Measurements from ENCODE around the gene EMD.
"Not testable (repeated sequence)": the region's sequence is repeated elsewhere in the genome, so short reads cannot be mapped to it uniquely, and the experiment has no call there.

EMD gene

DNA sequence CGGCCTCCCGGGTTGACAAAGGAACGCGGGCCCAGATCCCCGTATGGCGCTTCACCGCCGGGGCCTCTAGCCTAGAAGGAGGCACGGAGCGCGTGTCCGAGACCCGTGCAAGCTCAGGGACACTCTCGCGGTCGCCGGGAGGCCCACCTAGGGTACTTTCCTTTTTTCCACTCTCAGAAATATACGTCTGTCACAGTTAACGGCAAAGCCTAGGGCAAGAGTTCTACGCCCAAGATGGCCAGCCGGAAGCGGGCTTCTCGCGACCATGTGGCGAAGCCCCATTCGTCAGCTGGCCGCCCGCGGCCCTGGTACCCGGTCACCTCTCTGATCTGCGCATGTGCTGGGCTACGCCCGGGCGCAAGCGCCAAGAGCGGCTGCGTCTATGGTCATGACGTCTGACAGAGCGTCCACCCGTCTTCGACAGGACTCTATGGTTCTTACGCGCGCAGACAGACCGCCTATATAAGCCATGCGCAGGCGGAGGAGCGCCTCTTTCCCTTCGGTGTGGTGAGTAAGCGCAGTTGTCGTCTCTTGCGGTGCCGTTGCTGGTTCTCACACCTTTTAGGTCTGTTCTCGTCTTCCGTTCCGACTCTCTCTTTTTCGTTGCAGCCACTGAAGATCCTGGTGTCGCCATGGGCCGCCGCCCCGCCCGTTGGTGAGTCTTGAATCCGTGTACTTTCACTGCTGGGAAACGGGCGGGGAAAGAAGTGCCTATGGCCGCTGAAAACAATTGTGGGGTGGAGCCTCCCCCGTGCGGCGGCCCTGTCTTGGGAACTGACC is 19.0 kb downstream of the EMD start, which contains the start of gene RPL10:
Gene RPL10 (plus strand): TSS at position 490 of the 780 bp plus-strand sequence. CDS start 143 bp downstream, at position 633.
- peak; percentile 91 for DNase-seq

DNA sequence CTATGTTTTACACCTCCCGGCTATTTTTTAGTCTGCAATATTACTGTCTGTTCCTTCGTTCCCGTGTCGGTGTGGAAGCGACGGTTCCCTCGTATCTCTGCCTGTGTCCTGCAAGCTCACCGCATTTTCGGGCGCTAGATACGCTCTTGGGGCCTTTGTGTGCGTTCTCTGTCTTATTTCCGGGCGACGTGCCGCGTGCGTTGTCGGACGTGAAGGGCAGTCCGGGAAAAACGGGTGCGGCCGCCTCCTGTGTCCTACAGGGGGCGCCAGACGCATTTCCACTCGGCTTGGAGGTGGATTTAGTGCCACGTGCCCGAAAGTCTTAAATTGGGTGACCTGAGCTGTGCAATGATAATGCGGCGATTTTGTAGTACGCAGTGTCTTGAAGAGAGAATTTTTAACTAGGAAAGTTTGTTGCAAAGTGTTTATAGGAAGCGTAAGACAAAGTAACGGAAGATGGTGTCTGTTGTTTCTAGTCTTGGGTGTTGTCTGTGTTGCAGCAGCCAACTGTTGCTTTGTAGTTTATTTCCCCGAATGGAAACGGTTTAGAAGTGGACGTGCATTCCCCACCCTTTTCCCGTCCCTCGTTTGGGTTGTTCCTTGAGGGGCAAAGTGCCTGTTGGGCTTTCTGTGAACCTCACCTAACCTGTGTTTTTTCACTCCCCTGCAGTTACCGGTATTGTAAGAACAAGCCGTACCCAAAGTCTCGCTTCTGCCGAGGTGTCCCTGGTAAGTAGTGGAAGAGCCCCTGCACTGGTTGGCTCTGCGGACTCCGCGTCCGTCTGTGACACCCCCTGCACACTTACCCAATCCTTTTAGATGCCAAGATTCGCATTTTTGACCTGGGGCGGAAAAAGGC is 19.8 kb downstream of the EMD start:
- DNase-seq: peak; percentile 70

DNA sequence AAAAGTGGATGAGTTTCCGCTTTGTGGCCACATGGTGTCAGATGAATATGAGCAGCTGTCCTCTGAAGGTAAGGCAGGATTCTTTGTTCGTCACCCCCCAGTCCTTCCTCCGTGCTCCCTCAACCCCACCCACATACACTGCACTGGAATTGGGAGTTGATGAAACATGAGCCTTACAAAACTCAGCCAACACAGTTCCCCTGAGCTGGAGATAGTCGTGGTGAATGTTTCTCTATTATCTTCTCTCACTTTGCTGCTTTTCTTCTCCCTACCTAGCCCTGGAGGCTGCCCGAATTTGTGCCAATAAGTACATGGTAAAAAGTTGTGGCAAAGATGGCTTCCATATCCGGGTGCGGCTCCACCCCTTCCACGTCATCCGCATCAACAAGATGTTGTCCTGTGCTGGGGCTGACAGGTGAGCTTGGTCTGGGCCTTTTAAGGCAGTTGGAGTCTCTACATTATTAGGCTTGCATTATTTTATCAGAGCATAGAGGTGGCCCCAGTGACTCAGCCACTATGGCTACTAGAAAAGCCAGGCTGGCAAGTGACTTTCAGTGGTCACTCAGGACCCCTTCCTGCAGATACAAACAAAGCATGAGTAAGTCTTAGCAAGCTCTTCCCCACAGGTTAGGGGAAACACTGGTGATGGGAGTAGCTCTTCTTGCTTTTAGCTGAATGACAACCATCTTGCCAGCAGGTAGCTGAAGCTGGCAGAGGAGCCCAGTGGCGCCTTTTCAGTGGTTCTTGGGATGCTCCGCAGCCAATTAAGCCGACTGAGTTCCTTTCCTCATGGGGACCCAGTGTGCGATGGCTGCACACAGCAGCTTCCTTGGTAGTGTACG is 20.7 kb downstream of the EMD start:
- DNase-seq: no peak

DNA sequence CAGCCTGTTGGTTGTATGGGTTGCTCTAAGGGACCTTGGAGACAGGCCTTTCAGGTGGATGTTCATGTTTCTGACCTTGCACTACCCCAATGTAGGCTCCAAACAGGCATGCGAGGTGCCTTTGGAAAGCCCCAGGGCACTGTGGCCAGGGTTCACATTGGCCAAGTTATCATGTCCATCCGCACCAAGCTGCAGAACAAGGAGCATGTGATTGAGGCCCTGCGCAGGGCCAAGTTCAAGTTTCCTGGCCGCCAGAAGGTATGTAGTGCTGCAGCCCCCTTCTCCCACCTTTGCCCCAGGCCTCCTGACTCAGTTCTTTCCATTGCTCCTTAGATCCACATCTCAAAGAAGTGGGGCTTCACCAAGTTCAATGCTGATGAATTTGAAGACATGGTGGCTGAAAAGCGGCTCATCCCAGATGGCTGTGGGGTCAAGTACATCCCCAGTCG is 21.3 kb downstream of the EMD start:
- DNase-seq: not testable (repeated sequence)

DNA sequence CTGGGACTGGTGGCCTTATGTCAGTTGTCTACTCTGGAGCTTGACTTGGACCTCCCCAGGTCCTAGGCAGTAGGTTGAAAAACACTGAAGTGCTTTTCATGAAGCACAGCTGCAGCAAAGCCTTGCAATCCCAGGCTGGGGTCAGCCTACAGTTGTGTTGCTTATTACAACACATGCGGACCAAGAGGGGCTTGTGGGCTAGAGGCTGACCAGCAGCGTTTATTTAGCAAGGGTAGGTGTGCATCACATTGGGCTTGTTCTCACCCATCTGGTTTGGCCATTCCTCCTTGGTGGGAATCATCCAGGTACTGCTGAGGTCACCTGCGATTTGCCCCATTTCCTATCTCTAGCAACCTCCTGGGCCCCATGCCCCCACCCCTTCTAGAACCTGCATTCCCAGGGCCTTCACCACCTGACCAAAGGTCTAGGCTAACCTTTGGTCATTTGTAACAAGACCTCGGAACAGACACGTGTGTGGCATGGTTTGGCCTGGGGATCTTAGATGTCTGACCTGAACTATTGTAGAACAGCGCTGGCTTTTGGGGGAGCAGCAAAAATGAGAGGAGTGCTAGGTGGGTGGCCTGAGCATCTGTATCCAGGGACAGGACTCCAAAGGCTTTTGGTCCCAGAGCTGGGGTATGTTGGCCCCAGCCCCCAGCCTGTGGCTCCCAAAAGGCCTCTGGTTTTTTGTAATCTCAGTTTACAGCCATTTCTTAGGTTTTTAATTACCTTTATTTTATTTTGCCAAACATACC is 22.1 kb downstream of the EMD start:
- DNase-seq: no peak

DNA sequence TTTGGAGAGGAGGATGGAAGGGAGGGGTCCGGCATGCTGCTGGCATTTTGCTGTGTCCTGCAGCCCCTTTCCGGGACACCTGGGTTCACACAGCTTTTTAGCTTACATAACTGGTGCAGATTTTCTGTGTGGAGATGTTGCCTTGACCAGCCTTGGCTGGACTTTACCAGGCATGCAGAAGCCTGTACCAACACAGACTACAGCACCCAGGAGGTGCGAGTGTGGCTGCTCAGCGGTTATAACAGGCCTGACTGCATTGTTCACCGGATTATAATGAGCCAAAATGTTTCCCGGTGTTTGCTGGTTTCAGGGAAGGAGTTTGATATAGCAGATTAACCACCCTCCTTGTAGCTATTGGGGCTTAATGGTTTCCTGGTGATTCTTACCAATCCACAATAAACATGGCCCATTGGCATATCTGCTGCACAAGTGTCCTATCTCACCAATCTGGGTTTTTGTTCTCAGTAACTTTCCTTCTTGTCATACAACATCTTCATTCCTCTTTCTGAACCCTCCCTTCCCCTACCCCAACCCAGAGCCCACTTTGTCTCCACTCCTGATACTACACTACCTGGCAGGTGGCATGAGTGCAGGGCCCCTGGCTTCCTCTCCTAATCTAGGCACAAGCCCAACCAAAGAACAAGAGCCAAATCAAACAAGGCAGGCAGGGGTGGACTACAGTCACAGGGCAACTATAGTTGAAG is 23.0 kb downstream of the EMD start:
- DNase-seq: peak; percentile 45

DNA sequence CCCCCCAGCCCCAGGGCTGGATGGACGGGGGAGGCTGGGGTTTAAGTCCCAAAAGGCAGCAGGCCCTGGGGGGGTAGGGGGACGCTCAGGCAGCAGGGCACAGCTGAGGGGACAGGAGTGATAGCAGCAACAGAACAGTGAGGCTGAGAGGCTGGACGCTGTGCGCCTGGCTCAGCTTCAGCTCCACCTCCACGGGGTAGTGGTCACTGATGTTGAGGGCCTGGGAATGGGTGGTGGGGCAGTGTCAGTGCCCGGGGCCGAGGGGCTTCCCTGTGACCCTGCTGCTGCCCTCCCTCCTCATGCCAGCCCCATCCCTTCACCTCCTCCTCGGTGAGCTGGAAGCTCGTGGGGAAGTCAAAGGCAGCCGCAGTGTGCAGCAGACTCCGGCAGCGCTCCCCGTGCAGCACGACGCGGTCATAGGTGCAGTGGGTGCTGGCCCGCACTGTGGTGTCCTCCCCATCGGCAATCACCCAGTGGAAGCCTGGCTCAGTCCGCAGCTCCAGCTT is 23.6 kb downstream of the EMD start:
- no peak for DNase-seq

DNA sequence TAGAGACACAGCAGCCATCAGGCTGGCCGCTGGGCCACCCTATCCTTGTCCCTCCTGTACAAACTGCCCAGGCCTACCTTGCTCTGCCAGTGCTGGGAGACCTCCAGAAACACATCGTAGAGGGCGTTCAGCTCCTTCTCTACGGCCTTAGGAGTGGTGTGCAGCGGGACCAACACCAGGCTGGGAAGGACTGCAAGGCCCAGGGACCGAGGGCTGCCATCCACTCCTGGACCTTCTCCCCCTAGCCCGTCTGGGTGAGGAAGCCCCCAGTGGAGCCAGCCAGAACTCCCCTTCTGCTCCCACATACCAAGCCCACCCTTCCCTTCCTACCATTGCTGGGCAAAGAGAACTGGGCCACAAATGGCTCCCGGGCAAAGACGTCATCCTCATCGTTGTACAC is 24.1 kb downstream of the EMD start:
- no peak for DNase-seq

DNA sequence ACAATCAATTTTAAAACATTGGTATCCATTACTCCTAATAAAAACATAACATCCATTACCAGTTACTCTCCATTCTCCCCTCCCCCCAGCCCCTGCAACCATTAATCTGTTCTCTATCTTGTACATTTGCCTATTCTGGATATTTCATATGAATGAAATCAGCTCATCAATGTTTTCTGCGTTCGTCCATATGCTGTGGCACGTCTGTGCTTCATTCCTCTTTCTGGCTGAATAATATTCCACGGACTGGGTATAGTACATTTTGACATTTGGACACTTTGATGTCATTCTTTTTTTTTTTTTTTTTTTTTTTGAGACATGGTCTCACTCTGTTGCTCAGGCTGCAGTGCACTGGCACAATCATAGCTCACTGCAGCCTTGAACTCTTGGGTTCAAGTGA is 24.8 kb downstream of the EMD start:
- DNase-seq: no peak

DNA sequence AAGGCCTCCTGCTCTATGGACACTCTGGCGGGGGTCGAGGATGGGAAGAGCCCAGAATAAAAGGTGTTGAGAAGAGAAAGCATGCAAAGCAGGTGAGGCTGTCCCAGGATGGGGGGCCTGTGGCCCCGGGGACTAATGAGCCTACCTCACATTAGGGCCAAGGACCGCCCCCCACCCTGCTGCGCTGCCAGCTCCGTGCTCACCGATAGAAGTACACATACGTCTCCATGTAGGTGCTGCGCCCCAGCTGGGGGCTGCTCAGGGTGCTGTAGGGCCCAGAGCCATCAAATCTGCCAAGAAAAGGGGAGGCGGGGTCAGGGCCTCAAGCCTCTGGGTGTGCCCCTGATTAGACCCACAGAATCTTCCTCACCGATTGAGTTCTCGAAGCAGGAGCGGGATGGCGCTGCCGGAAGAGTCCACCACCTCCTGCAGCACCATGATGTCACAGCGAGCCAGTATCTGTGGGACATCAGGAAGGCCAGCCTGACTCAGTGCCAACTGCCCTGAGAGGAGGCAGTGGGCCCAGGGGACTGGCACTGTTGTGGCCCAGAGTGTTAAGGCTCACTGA is 25.6 kb downstream of the EMD start:
- DNase-seq: no peak

DNA sequence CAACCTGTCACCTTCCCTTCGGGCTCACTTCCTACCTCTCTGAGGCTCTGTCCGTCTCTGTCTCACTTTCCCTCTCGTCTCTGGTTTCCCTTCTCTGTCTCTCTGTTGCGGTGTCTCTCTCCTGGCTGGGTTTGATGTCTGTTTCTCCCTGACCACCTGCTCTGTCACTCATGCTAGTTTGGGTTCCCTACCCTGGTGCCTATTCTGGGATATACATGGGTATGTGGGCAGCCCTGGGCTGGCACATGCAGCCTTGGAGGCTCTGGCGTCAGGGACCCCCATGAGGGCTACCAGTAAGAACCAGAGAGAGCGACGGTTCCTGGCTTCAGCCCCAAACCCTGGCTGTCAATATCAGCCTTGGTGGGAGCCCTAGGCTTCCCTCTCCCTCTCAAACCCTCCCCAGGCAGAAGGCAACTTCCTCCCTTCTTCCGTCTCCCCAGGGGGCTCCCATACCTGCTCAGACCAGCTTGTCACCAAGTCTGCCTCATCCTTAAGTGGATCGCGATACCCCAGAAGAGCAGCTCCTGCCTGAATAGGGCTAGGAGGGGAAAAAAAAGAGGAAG is 29.6 kb downstream of the EMD start:
- DNase-seq: no peak

DNA sequence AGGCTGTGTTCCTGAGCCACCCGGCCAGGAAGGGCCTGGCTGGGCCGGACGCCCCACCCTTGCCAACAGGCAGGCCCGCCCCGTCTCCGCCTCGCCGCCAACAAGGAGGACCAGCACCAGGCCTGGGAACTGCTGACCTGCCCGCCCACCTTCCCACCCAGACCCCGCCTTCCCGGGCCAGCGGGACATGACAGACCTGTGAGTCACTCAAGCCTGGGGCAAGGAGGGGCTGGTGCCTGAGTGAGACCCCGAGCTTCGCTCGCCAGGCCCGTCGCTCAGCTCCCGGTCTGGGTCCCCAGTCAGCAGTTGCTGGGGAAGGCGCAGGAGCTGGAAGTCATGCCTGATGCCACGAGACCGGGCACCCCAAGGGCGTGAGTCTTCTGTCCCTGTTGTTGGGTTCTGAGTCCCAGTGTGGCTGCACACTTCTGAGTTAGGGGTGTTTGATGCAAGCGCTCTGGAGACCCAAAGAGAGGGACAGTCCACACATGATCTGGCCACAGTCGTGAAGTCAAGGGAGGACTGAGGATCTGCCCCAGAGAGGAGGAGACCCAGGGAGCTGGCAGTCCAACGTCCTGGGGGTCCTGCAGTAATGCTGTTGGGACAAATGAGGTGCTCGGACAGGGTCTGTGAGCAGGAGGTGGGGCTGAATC is 30.3 kb downstream of the EMD start, which contains the start of gene DNASE1L1:
Gene DNASE1L1 (minus strand): TSS at position 33 of the 650 bp plus-strand sequence. CDS start 3,686 bp downstream, outside the sequence.
- no peak for DNase-seq

DNA sequence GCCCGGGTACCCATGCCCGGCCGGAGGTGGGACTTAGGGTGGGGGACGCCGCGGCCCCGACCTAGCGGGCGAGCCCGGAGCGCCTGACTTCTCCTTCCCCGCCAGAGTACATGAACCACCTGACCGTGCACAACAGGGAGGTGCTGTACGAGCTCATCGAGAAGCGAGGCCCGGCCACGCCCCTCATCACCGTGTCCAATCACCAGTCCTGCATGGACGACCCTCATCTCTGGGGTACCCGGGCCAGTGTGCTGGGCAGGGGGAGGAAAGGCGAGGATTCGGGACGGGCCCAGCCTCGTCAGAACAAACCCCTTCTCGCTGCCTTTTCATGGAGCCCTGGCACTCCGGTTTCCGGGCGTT is 32.9 kb downstream of the EMD start:
- DNase-seq: peak; percentile 13

DNA sequence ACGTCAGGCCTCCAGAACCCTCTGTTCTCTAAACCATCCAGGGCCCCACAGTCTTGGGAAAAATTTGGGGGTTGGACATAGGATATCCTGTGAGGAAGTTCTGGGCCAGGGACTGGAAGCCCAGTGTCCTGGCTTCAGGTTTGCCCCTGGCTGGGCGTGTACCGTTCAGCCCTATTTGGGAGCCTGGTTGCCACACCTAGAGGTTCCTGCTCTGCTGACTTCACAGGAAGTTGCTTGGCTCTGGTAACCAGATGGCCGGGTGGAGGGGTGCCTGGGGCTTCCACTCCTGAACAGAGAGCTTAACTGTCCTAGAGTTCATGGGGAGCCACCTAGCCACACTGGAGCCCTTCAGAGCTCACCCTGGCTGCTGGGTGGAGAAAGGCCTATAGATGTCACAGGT is 33.4 kb downstream of the EMD start:
- DNase-seq: no peak

DNA sequence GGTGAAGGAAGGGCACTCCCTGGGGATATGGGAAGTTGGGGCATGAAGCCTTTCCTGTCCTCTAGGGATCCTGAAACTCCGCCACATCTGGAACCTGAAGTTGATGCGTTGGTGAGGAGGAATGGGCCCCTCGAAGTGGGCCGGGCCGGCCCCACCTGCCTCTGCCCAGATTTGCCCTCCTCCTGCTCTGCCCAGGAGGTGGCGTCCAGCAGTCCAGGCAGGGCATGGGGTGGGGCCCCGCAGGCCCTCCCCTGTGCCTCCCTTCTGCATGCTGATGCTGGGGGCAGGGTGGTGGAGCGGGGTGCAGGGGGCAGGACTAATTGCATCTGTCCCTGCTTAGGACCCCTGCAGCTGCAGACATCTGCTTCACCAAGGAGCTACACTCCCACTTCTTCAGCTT is 34.0 kb downstream of the EMD start:
- DNase-seq: no peak

DNA sequence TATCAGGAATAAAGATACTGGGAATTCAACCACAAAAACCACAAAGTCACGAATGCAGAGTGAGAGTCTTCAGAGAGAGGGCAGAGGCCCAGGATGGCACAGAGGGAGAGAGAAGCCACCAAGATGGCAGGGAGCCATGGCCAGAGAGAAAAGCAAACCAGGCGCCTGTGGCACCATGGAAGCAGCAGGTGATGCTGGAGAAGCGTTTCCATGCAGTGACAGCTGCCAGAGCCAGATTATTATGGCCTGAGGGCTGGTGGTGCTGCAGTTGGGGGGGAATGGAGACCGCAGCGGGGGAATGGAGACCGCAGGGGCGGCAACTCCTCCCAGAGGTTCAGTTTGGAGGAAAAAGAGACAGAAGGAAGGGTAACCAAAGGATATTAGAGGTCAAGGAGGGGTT is 38.1 kb downstream of the EMD start:
- peak; percentile 40 for DNase-seq

DNA sequence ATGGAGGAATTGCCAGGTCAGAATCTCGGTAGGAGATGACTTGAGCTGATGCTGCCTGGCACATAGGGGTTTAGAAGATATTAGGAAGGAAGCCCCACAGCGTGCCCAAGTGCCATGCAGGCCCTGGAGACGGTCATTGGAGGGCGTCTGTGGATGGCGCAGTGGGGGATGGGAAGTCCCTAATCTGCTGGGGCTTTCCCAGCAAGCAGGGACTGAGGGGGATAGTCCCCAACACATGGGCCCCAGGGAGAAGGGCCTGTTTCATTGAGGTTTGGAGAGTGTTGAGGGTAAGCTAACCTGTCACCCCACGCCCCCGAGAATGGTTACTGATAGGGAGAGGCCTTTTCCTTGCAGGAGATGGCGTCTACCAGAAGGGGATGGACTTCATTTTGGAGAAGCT is 40.1 kb downstream of the EMD start:
- DNase-seq: no peak

DNA sequence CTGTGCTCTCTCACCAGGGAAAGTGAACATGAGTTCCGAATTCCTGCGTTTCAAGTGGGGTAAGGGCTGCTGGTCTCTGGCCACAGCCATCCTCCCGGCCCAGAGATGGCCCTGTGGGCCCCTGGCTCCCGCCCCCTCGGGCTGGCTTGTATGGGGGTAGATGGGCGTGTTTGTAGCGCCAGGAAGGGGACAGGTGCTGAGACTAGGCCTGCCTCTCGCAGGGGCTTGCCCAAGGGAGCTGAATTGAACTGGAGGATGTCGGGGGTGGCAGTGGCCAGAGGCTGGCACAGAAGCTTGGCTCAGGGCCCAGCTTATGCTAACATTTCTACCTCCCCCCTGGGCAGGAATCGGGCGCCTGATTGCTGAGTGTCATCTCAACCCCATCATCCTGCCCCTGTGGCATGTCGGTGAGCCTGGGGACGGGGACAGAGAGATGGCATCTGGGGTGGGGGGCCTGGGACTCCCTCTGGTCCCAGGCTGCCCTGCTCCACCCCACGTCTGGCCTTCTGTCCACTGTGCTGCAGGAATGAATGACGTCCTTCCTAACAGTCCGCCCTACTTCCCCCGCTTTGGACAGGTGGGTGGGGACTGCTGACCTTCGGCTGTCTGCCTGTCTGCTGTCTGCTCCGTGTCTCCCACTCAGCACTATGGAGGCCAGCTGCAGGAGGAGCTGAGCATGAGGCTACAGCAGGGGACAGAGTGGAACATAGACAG is 40.8 kb downstream of the EMD start:
- peak; percentile 13 for DNase-seq

DNA sequence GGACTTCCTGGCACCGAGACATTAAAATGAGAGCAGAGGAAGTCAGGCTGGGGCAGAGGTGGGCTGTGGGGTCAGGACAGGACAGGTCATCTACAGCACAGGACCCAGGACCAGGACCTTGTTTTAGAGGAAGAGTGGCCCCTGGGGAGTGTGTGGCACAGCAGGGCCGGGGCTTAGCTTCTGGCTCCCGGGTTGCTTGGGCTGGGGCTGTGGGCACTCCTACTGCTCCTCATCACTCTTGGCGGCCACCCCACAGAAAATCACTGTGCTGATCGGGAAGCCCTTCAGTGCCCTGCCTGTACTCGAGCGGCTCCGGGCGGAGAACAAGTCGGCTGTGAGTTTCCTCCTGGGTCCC is 41.3 kb downstream of the EMD start:
- DNase-seq: no peak

All from NCI-H2029 (cell line).